Measurements from ENCODE around the gene CBR1.
"Not testable (repeated sequence)": the region's sequence is repeated elsewhere in the genome, so short reads cannot be mapped to it uniquely, and the experiment has no call there.

Gene CBR1

GRCh38 chr21:36089946-36090345, 20.1 kb downstream of the CBR1 start:
- Histone ChIP-seq H3K27me3 (ENCODE audit: control insufficient read depth, insufficient read depth, low read length) (no peaks in the 10 kb centered on the region), H3K27ac (ENCODE audit: low read length) (no peak overlapping the region), H3K9ac (ENCODE audit: low read length) (no peak overlapping the region), H3K36me3 (ENCODE audit: control insufficient read depth, low read depth, low read length) (no peaks in the 10 kb centered on the region), H3K9me3 (ENCODE audit: control insufficient read depth, low read depth, low read length) (peaks cover 9% of the 10 kb centered on the region), H3K4me3 (ENCODE audit: low read length) (no peak overlapping the region), H3K4me1 (ENCODE audit: control insufficient read depth, low read depth, low read length) (peaks cover 6% of the 10 kb centered on the region)

- no peaks in the 10 kb centered on the region for H3K36me3 ChIP-seq (ENCODE audit: control insufficient read depth, low read depth, low read length)
- peaks cover 9% of the 10 kb centered on the region for H3K9me3 ChIP-seq (ENCODE audit: control insufficient read depth, low read depth, low read length)
These were observed 22.9 kb downstream of the CBR1 start for GRCh38 chr21:36092681-36093080.

GRCh38 chr21:36093512-36093911, 23.7 kb downstream of the CBR1 start:
- Histone ChIP-seq H3K36me3 (ENCODE audit: control insufficient read depth, low read depth, low read length) (no peaks in the 10 kb centered on the region), H3K9ac (ENCODE audit: low read length) (no peak overlapping the region), H3K27ac (ENCODE audit: low read length) (no peak overlapping the region), H3K27me3 (ENCODE audit: control insufficient read depth, insufficient read depth, low read length) (no peaks in the 10 kb centered on the region), H3K4me3 (ENCODE audit: low read length) (no peak overlapping the region), H3K4me1 (ENCODE audit: control insufficient read depth, low read depth, low read length) (peaks cover 35% of the 10 kb centered on the region), H3K9me3 (ENCODE audit: control insufficient read depth, low read depth, low read length) (peaks cover 9% of the 10 kb centered on the region)

More at GRCh38 chr21:36092681-36093080, 22.9 kb downstream of the CBR1 start:
- H3K27ac ChIP-seq (ENCODE audit: low read length): no peak overlapping the region
- peaks cover 27% of the 10 kb centered on the region for H3K4me1 ChIP-seq (ENCODE audit: control insufficient read depth, low read depth, low read length)
- H3K9ac ChIP-seq (ENCODE audit: low read length): no peak overlapping the region
- no peaks in the 10 kb centered on the region for H3K27me3 ChIP-seq (ENCODE audit: control insufficient read depth, insufficient read depth, low read length)
- H3K4me3 ChIP-seq (ENCODE audit: low read length): no peak overlapping the region

- H3K27me3 ChIP-seq (ENCODE audit: control insufficient read depth, insufficient read depth, low read length): no peaks in the 10 kb centered on the region
- peak overlapping the region; percentile 19 for H3K27ac ChIP-seq (ENCODE audit: low read length)
- H3K9ac ChIP-seq (ENCODE audit: low read length): peak overlapping the region; percentile 41
- H3K36me3 ChIP-seq (ENCODE audit: control insufficient read depth, low read depth, low read length): no peaks in the 10 kb centered on the region
- no peak overlapping the region for H3K4me3 ChIP-seq (ENCODE audit: low read length)
- H3K4me1 ChIP-seq (ENCODE audit: control insufficient read depth, low read depth, low read length): peaks cover 61% of the 10 kb centered on the region
- H3K9me3 ChIP-seq (ENCODE audit: control insufficient read depth, low read depth, low read length): peaks cover 9% of the 10 kb centered on the region
These were observed 26.8 kb downstream of the CBR1 start for GRCh38 chr21:36096398-36097290.

GRCh38 chr21:36097427-36098181, 27.8 kb downstream of the CBR1 start:
- Histone ChIP-seq H3K4me3 (ENCODE audit: low read length) (no peak overlapping the region), H3K9ac (ENCODE audit: low read length) (peak overlapping the region; percentile 41), H3K27ac (ENCODE audit: low read length) (peak overlapping the region; percentile 83), H3K4me1 (ENCODE audit: control insufficient read depth, low read depth, low read length) (peaks cover 60% of the 10 kb centered on the region), H3K9me3 (ENCODE audit: control insufficient read depth, low read depth, low read length) (peaks cover 9% of the 10 kb centered on the region), H3K27me3 (ENCODE audit: control insufficient read depth, insufficient read depth, low read length) (no peaks in the 10 kb centered on the region), H3K36me3 (ENCODE audit: control insufficient read depth, low read depth, low read length) (no peaks in the 10 kb centered on the region)

GRCh38 chr21:36098182-36098532, 28.3 kb downstream of the CBR1 start:
- Histone ChIP-seq H3K9ac (ENCODE audit: low read length) (no peak overlapping the region), H3K27me3 (ENCODE audit: control insufficient read depth, insufficient read depth, low read length) (no peaks in the 10 kb centered on the region), H3K9me3 (ENCODE audit: control insufficient read depth, low read depth, low read length) (peaks cover 14% of the 10 kb centered on the region), H3K27ac (ENCODE audit: low read length) (peak overlapping the region; percentile 83), H3K4me1 (ENCODE audit: control insufficient read depth, low read depth, low read length) (peaks cover 60% of the 10 kb centered on the region), H3K36me3 (ENCODE audit: control insufficient read depth, low read depth, low read length) (no peaks in the 10 kb centered on the region), H3K4me3 (ENCODE audit: low read length) (no peak overlapping the region)

GRCh38 chr21:36099000-36099399, 29.2 kb downstream of the CBR1 start:
- Histone ChIP-seq H3K27ac (ENCODE audit: low read length) (peak overlapping the region; percentile 83), H3K4me3 (ENCODE audit: low read length) (no peak overlapping the region), H3K4me1 (ENCODE audit: control insufficient read depth, low read depth, low read length) (peaks cover 60% of the 10 kb centered on the region), H3K27me3 (ENCODE audit: control insufficient read depth, insufficient read depth, low read length) (no peaks in the 10 kb centered on the region), H3K9me3 (ENCODE audit: control insufficient read depth, low read depth, low read length) (peaks cover 8% of the 10 kb centered on the region), H3K9ac (ENCODE audit: low read length) (no peak overlapping the region), H3K36me3 (ENCODE audit: control insufficient read depth, low read depth, low read length) (no peaks in the 10 kb centered on the region)

GRCh38 chr21:36099695-36100211, 29.9 kb downstream of the CBR1 start:
- peak overlapping the region; percentile 80 for H3K27ac ChIP-seq (ENCODE audit: low read length)
- H3K4me1 ChIP-seq (ENCODE audit: control insufficient read depth, low read depth, low read length): peaks cover 64% of the 10 kb centered on the region
- not testable (repeated sequence) for H3K9ac ChIP-seq (ENCODE audit: low read length); H3K27me3 ChIP-seq (ENCODE audit: control insufficient read depth, insufficient read depth, low read length); H3K36me3 ChIP-seq (ENCODE audit: control insufficient read depth, low read depth, low read length); H3K9me3 ChIP-seq (ENCODE audit: control insufficient read depth, low read depth, low read length)
- H3K4me3 ChIP-seq (ENCODE audit: low read length): peak overlapping the region; percentile 3

- Histone ChIP-seq H3K27ac (ENCODE audit: low read length) (peak overlapping the region; percentile 83), H3K27me3 (ENCODE audit: control insufficient read depth, insufficient read depth, low read length) (no peaks in the 10 kb centered on the region), H3K4me3 (ENCODE audit: low read length) (no peak overlapping the region), H3K4me1 (ENCODE audit: control insufficient read depth, low read depth, low read length) (peaks cover 65% of the 10 kb centered on the region), H3K9ac (ENCODE audit: low read length) (peak overlapping the region; percentile 52), H3K36me3 (ENCODE audit: control insufficient read depth, low read depth, low read length) (no peaks in the 10 kb centered on the region), H3K9me3 (ENCODE audit: control insufficient read depth, low read depth, low read length) (peaks cover 7% of the 10 kb centered on the region)
These were observed 31.3 kb downstream of the CBR1 start for GRCh38 chr21:36100971-36101641.

- Histone ChIP-seq H3K9me3 (ENCODE audit: control insufficient read depth, low read depth, low read length) (peaks cover 7% of the 10 kb centered on the region), H3K4me3 (ENCODE audit: low read length) (no peak overlapping the region), H3K9ac (ENCODE audit: low read length) (no peak overlapping the region), H3K4me1 (ENCODE audit: control insufficient read depth, low read depth, low read length) (peaks cover 48% of the 10 kb centered on the region), H3K27ac (ENCODE audit: low read length) (no peak overlapping the region), H3K36me3 (ENCODE audit: control insufficient read depth, low read depth, low read length) (peaks cover 9% of the 10 kb centered on the region), H3K27me3 (ENCODE audit: control insufficient read depth, insufficient read depth, low read length) (no peaks in the 10 kb centered on the region)
These were observed 33.6 kb downstream of the CBR1 start for GRCh38 chr21:36103434-36103833.
